ENCODE measurements around the gene HOOK1. TPM values are rescaled to one million over a fixed set of nuclear protein-coding genes. Genes with fewer than 3 reads are reported as not detected.

HOOK1 gene
- total RNA-seq, 1 donor from 2014 or later: 10.3 TPM

GRCh38 chr1:59866462-59866861 lies 51.7 kb downstream of the HOOK1 start:
- Histone ChIP-seq H3K27me3 (ENCODE audit: control insufficient read depth, insufficient read depth, low read length) (no peaks in the 10 kb centered on the region), H3K36me3 (ENCODE audit: control insufficient read depth, insufficient read depth, low read length) (peaks cover 2% of the 10 kb centered on the region), H3K4me3 (ENCODE audit: low read depth, low read length) (no peak overlapping the region)
- no peak for TF ChIP-seq CTCF (IDR thresholded peaks at IDR 0.05; ENCODE audit: insufficient read depth, low read length, severe bottlenecking)
- no peak for FAIRE-seq
- no peak for DNase-seq (ENCODE audit: low read depth)

GRCh38 chr1:59871746-59872145 lies 57.0 kb downstream of the HOOK1 start:
- DNase-seq (ENCODE audit: low read depth): peak; percentile 63

GRCh38 chr1:59877108-59877682 lies 62.4 kb downstream of the HOOK1 start:
- TF ChIP-seq CTCF (IDR thresholded peaks at IDR 0.05; ENCODE audit: insufficient read depth, low read length, severe bottlenecking): no peak

More at GRCh38 chr1:59871746-59872145, 57.0 kb downstream of the HOOK1 start:
- Histone ChIP-seq H3K36me3 (ENCODE audit: control insufficient read depth, insufficient read depth, low read length) (peaks cover 1% of the 10 kb centered on the region), H3K4me3 (ENCODE audit: low read depth, low read length) (no peak overlapping the region), H3K27me3 (ENCODE audit: control insufficient read depth, insufficient read depth, low read length) (no peaks in the 10 kb centered on the region)
- TF ChIP-seq CTCF (IDR thresholded peaks at IDR 0.05; ENCODE audit: insufficient read depth, low read length, severe bottlenecking): no peak
- no peak for FAIRE-seq

GRCh38 chr1:59878370-59878769 lies 63.6 kb downstream of the HOOK1 start:
- FAIRE-seq (no peak), DNase-seq (ENCODE audit: low read depth) (peak; percentile 36)
- Histone ChIP-seq H3K27me3 (ENCODE audit: control insufficient read depth, insufficient read depth, low read length) (no peaks in the 10 kb centered on the region), H3K36me3 (ENCODE audit: control insufficient read depth, insufficient read depth, low read length) (no peaks in the 10 kb centered on the region), H3K4me3 (ENCODE audit: low read depth, low read length) (no peak overlapping the region)
- peak; percentile 18 for TF ChIP-seq CTCF (IDR thresholded peaks at IDR 0.05; ENCODE audit: insufficient read depth, low read length, severe bottlenecking)

More at GRCh38 chr1:59877108-59877682, 62.4 kb downstream of the HOOK1 start:
- H3K4me3 ChIP-seq (ENCODE audit: low read depth, low read length): no peak overlapping the region
- FAIRE-seq (no peak), DNase-seq (ENCODE audit: low read depth) (no peak)
- H3K36me3 ChIP-seq (ENCODE audit: control insufficient read depth, insufficient read depth, low read length): peaks cover under 1% of the 10 kb centered on the region
- H3K27me3 ChIP-seq (ENCODE audit: control insufficient read depth, insufficient read depth, low read length): no peaks in the 10 kb centered on the region

- Histone ChIP-seq H3K36me3 (ENCODE audit: control insufficient read depth, insufficient read depth, low read length) (no peaks in the 10 kb centered on the region), H3K27me3 (ENCODE audit: control insufficient read depth, insufficient read depth, low read length) (no peaks in the 10 kb centered on the region), H3K4me3 (ENCODE audit: low read depth, low read length) (no peak overlapping the region)
- FAIRE-seq: no peak
- peak; percentile 77 for DNase-seq (ENCODE audit: low read depth)
- peak; percentile 67 for TF ChIP-seq CTCF (IDR thresholded peaks at IDR 0.05; ENCODE audit: insufficient read depth, low read length, severe bottlenecking)
Measured at GRCh38 chr1:59879574-59879973, 64.8 kb downstream of the HOOK1 start.

GRCh38 chr1:59879996-59880505 lies 65.3 kb downstream of the HOOK1 start:
- H3K27me3 ChIP-seq (ENCODE audit: control insufficient read depth, insufficient read depth, low read length): no peaks in the 10 kb centered on the region
- FAIRE-seq (no peak), DNase-seq (ENCODE audit: low read depth) (no peak)
- TF ChIP-seq CTCF (IDR thresholded peaks at IDR 0.05; ENCODE audit: insufficient read depth, low read length, severe bottlenecking): no peak
- H3K4me3 ChIP-seq (ENCODE audit: low read depth, low read length): no peak overlapping the region
- no peaks in the 10 kb centered on the region for H3K36me3 ChIP-seq (ENCODE audit: control insufficient read depth, insufficient read depth, low read length)

Data from bronchial epithelial cell (primary cell).